Measurements from ENCODE around the gene GPER1.

DNA sequence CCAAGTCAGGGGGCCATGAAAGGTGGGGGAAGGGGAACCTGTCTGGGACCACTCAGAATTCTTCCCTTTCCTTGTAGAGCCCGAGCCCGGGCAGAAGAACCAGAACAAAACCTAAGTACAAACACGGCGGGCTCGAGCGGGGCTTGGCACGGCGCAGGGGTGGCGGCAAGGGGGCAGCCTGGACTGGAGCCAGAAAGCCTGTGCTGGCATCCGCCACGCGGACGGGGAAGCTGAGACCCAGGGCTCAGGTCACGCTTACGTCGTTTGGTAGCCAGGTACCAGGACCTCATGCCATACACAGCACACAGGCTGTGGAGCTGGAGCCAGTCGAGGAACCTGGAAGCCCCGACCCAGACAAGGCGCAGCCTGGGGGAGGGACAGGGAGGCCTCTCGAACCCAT is 6.6 kb upstream of the GPER1 start:
- no peak for TF ChIP-seq CTCF (IDR thresholded peaks at IDR 0.05)
- TF ChIP-seq EP300 (IDR thresholded peaks at IDR 0.05), result no peak
